Immature natural killer cell (primary cell): ENCODE results near the gene PCARE. TPM values are rescaled to one million over a fixed set of nuclear protein-coding genes. Genes with fewer than 3 reads are reported as not detected.
A peak's percentile ranks its signal among the peaks of the same experiment; 100 is the strongest.

Experiments
- DNase-seq, 3 donors: peaks; one replicate each; pipeline ENCODE4 v3.0.0; 2022; ENCODE audit warnings: mixed read lengths in 1 of 3
- H3K27ac Mint-ChIP-seq, 6 donors: one replicate each; pipeline ENCODE4 v1.8.0; 2020; ENCODE audit warnings: mixed read lengths in 6 of 6, mild to moderate bottlenecking in 5 of 6, inconsistent platforms in 4 of 6, moderate library complexity in 3 of 6
- H3K27me3 Mint-ChIP-seq, 3 donors: one replicate each; pipeline ENCODE4 v1.8.0; 2020 to 2021; ENCODE audit warnings: low read depth in 3 of 3, mild to moderate bottlenecking in 3 of 3, mixed read lengths in 3 of 3, moderate library complexity in 3 of 3, inconsistent platforms in 1 of 3
- H3K36me3 Mint-ChIP-seq, 3 donors: one replicate each; pipeline ENCODE4 v1.8.0; 2020; ENCODE audit warnings: mixed read lengths in 3 of 3, inconsistent platforms in 2 of 3, mild to moderate bottlenecking in 2 of 3
- H3K4me1 Mint-ChIP-seq, 2 donors: one replicate each; pipeline ENCODE4 v1.8.0; 2020; ENCODE audit warnings: inconsistent platforms in 2 of 2, mild to moderate bottlenecking in 2 of 2, mixed read lengths in 2 of 2, moderate library complexity in 1 of 2
- H3K4me3 Mint-ChIP-seq, 5 donors: one replicate each; pipeline ENCODE4 v1.8.0; 2020; ENCODE audit warnings: mild to moderate bottlenecking in 5 of 5, mixed read lengths in 5 of 5, inconsistent platforms in 3 of 5, moderate library complexity in 3 of 5
- H3K9me3 Mint-ChIP-seq, 6 donors: one replicate each; pipeline ENCODE4 v1.8.0; 2020; ENCODE audit warnings: mild to moderate bottlenecking in 6 of 6, mixed read lengths in 6 of 6, inconsistent platforms in 4 of 6, moderate library complexity in 3 of 6
- polyA plus RNA-seq, 3 donors: library from polyadenylated mRNA; unstranded; fragments of 300-500 nt; fragmentation: Illumina TruSeq; gene quantifications; one replicate each; pipeline ENCODE4 v1.2.3, GENCODE V29; 2021

Gene PCARE
- polyA plus RNA-seq, 3 donors from 2014 or later = not detected

DNA sequence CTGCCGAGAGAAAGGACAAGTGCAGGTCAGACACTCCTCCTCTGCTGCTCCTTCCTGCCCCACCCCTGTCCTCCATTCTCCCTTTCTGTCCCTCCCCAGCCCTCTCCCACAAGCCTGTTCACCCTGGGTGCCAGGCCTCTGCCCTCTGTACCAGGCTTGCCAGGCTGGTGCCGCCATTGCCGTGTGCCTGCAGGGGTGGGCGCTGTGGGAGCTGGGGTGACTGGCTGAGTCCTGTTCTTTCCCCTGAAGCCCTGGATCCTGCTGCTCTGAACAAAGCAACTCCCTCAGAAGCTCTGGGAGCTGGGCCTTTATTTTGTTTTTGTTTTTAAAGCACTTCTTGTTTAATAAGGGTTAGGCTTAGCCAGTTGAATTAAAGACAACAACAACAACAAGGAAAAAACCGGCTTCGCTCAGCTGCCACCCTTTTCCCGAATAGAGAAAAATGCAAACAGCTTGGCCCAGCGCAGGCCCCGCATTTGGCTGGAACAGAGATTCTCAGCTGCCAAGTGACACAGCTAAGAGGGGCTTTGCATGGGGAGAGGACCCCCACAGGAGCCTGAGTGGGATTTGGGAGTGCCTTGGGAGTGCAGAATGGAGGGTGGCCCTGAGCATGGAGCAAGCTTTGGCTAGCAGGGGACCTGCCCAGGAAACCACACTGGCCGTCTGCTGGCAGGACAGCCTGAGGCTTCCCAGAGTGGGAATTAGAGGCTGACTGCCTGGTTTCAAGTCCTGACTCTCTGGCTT is 9.1 kb downstream of the PCARE start:
- H3K4me1 Mint-ChIP-seq = no peaks in the 10 kb centered on the region
- peaks cover 0 to 1% (median 0%) of the 10 kb centered on the region in 3 donors for H3K27me3 Mint-ChIP-seq
- H3K27ac Mint-ChIP-seq = no peak overlapping the region
- no peak overlapping the region for H3K4me3 Mint-ChIP-seq
- peaks cover 0 to 8% (median 0%) of the 10 kb centered on the region in 3 donors for H3K36me3 Mint-ChIP-seq
- no peak for DNase-seq
- H3K9me3 Mint-ChIP-seq = no peaks in the 10 kb centered on the region

GRCh38 chr2:29064746-29065067 is 9.6 kb downstream of the PCARE start:
- no peaks in the 10 kb centered on the region for H3K4me1 Mint-ChIP-seq
- peaks cover 0 to 1% (median 0%) of the 10 kb centered on the region in 3 donors for H3K27me3 Mint-ChIP-seq
- H3K36me3 Mint-ChIP-seq = peaks cover 0 to 8% (median 1%) of the 10 kb centered on the region in 3 donors
- no peak overlapping the region for H3K4me3 Mint-ChIP-seq
- no peaks in the 10 kb centered on the region for H3K9me3 Mint-ChIP-seq
- H3K27ac Mint-ChIP-seq = no peak overlapping the region
- DNase-seq = no peak

- Mint-ChIP-seq H3K27ac (no peak overlapping the region), H3K4me3 (no peak overlapping the region), H3K36me3 (peaks cover 3 to 8% (median 4%) of the 10 kb centered on the region in 3 donors), H3K9me3 (no peaks in the 10 kb centered on the region), H3K27me3 (peaks cover 0 to 1% (median 0%) of the 10 kb centered on the region in 3 donors), H3K4me1 (no peaks in the 10 kb centered on the region)
- no peak for DNase-seq
Measured at GRCh38 chr2:29064346-29064715, 10.0 kb downstream of the PCARE start.

DNA sequence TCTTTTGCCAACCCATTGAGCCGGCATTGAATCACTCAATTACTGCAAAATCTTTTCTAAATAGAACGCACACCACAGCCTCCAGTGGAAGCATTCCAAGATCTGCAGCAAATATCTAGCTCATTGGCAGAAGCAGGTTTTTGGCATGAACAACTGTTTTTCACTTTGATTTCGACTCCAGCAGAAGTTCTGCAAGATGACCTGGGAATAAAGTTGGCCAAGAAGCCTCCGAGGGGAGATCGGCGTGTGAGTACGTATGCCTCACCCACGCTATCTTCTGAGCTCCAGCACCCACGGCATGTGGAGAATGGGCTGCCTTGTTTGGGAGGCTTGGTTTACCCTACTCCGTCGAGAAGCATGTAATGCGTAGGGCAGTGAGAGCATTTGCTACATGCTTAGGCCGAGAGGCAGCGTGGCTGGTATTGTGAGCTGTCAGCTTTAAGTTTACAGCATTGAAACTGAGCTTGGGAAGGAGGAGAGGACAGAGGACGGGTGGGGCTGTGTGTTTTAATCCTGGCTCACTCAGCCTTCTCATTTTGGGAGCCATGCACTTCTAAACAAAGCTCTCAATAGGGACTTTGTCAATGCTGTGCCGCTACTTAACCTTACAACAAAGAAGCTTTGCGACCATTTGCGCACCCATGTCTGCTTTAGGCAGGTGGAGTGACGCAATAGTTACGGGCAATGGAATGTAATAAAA is 10.5 kb downstream of the PCARE start:
- no peak for DNase-seq
- no peaks in the 10 kb centered on the region for H3K4me1 Mint-ChIP-seq
- peaks cover 3 to 4% (median 4%) of the 10 kb centered on the region in 3 donors for H3K36me3 Mint-ChIP-seq
- H3K4me3 Mint-ChIP-seq = no peak overlapping the region
- H3K27ac Mint-ChIP-seq = no peak overlapping the region
- H3K9me3 Mint-ChIP-seq = no peaks in the 10 kb centered on the region
- peaks cover 0 to 1% (median 0%) of the 10 kb centered on the region in 3 donors for H3K27me3 Mint-ChIP-seq

- DNase-seq = no peak
- Mint-ChIP-seq H3K4me3 (no peak overlapping the region), H3K27ac (no peak overlapping the region), H3K36me3 (peaks cover 3 to 4% (median 4%) of the 10 kb centered on the region in 3 donors), H3K4me1 (no peaks in the 10 kb centered on the region), H3K9me3 (no peaks in the 10 kb centered on the region), H3K27me3 (peaks cover 0 to 1% (median 0%) of the 10 kb centered on the region in 3 donors)
Measured at GRCh38 chr2:29063056-29063455, 11.3 kb downstream of the PCARE start.

GRCh38 chr2:29062371-29062770 is 12.0 kb downstream of the PCARE start:
- Mint-ChIP-seq H3K9me3 (no peaks in the 10 kb centered on the region), H3K4me3 (no peak overlapping the region), H3K27me3 (peaks cover 0 to 1% (median 0%) of the 10 kb centered on the region in 3 donors), H3K36me3 (peaks cover 3 to 4% (median 4%) of the 10 kb centered on the region in 3 donors), H3K27ac (no peak overlapping the region), H3K4me1 (no peaks in the 10 kb centered on the region)
- no peak for DNase-seq

- no peak for DNase-seq
- Mint-ChIP-seq H3K36me3 (peaks cover 4 to 5% (median 4%) of the 10 kb centered on the region in 3 donors), H3K4me3 (no peak overlapping the region), H3K27ac (no peak overlapping the region), H3K9me3 (no peaks in the 10 kb centered on the region), H3K27me3 (peaks cover 0 to 1% (median 0%) of the 10 kb centered on the region in 3 donors), H3K4me1 (no peaks in the 10 kb centered on the region)
Measured at GRCh38 chr2:29061616-29062015, 12.7 kb downstream of the PCARE start.

GRCh38 chr2:29061176-29061575 is 13.1 kb downstream of the PCARE start:
- Mint-ChIP-seq H3K36me3 (peaks cover 4 to 8% (median 4%) of the 10 kb centered on the region in 3 donors), H3K9me3 (no peaks in the 10 kb centered on the region), H3K4me3 (no peak overlapping the region), H3K27ac (no peak overlapping the region), H3K4me1 (no peaks in the 10 kb centered on the region), H3K27me3 (peaks cover 0 to 1% (median 0%) of the 10 kb centered on the region in 3 donors)
- DNase-seq = no peak

DNA sequence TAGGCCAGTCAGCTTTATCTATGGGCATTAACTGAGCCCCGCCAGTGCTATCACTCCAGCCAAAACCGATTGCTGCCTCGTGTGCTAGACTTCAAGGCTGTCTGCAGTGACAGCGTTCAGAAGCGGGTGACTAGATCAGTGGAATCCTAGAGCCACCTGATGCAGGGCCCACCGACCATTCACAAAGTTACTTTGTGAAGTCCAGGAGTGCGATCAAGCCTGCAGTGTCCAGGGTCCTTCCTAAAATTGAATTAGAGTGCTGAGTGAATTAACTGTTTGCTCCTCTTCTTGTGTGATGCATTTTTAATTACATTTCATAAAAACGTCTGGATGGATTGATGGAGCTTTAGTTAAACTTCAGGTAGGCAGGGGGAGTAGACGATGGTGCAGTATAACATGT is 13.9 kb downstream of the PCARE start:
- Mint-ChIP-seq H3K4me3 (no peak overlapping the region), H3K36me3 (peaks cover 4 to 8% (median 4%) of the 10 kb centered on the region in 3 donors), H3K27me3 (peaks cover 0 to 1% (median 0%) of the 10 kb centered on the region in 3 donors), H3K4me1 (no peaks in the 10 kb centered on the region), H3K27ac (peak overlapping the region in 1 of 6 donors; percentile 61), H3K9me3 (no peaks in the 10 kb centered on the region)
- no peak for DNase-seq

DNA sequence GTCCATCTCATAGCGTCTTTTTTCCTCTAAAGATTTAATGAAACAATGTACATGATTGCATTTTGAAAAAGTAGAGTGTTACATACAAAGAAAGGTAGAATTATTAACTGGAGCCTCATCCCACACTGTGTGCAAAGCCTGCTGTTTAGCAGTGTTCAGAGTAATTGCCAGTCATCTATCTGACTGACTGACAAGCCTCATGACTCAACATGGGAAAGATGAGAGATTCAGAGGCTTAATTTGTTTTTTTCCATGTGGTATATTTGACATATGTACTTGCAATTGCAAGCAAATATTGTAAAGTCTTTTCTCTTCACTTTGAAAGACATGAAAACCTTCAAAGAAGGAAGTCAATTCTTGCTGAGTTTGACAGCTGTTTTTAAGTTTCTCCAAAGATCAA is 14.7 kb downstream of the PCARE start:
- Mint-ChIP-seq H3K4me3 (no peak overlapping the region), H3K27ac (peak overlapping the region in 4 of 6 donors; percentile 7 to 65 (median 49)), H3K36me3 (peaks cover 4 to 8% (median 8%) of the 10 kb centered on the region in 3 donors), H3K4me1 (no peaks in the 10 kb centered on the region), H3K27me3 (peaks cover 0 to 1% (median 0%) of the 10 kb centered on the region in 3 donors), H3K9me3 (no peaks in the 10 kb centered on the region)
- DNase-seq = no peak

- Mint-ChIP-seq H3K27me3 (peaks cover 0 to 1% (median 0%) of the 10 kb centered on the region in 3 donors), H3K36me3 (peaks cover 11 to 19% (median 15%) of the 10 kb centered on the region in 3 donors), H3K27ac (no peak overlapping the region), H3K9me3 (no peaks in the 10 kb centered on the region), H3K4me1 (peaks cover 0 to 2% of the 10 kb centered on the region in 2 donors), H3K4me3 (no peak overlapping the region)
- DNase-seq = no peak
Measured at GRCh38 chr2:29057006-29057405, 17.3 kb downstream of the PCARE start.

DNA sequence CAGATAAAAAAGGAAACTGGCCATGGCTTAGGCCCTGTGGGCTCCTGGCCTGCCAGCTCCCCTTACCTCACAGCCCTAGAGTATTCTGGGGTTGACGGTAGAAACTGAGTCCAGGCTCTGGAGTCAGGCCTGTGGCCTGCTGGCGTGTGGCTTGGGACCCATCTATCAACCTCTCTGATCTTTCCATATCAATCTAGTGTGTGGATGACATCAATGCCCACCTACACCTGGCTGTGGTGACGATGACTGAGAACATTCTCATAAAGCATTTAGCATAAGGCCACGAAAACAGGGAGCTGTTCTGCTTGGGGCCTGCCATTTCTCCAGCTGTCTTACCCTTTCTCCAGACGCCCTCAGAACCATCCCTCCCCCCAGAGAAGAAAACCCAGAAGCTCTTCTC is 17.9 kb downstream of the PCARE start:
- DNase-seq = no peak
- H3K36me3 Mint-ChIP-seq = peaks cover 11 to 19% (median 15%) of the 10 kb centered on the region in 3 donors
- H3K4me3 Mint-ChIP-seq = no peak overlapping the region
- peaks cover 0 to 2% of the 10 kb centered on the region in 2 donors for H3K4me1 Mint-ChIP-seq
- H3K27me3 Mint-ChIP-seq = peaks cover 0 to 1% (median 0%) of the 10 kb centered on the region in 3 donors
- H3K9me3 Mint-ChIP-seq = no peaks in the 10 kb centered on the region
- H3K27ac Mint-ChIP-seq = peak overlapping the region in 1 of 6 donors; percentile 13

- peaks cover 0 to 2% of the 10 kb centered on the region in 2 donors for H3K4me1 Mint-ChIP-seq
- H3K36me3 Mint-ChIP-seq = peaks cover 11 to 20% (median 19%) of the 10 kb centered on the region in 3 donors
- H3K27ac Mint-ChIP-seq = no peak overlapping the region
Measured at GRCh38 chr2:29055601-29056000, 18.7 kb downstream of the PCARE start.

GRCh38 chr2:29054430-29054829 is 19.9 kb downstream of the PCARE start:
- no peaks in the 10 kb centered on the region for H3K9me3 Mint-ChIP-seq
- no peak overlapping the region for H3K4me3 Mint-ChIP-seq
- peaks cover 0 to 2% of the 10 kb centered on the region in 2 donors for H3K4me1 Mint-ChIP-seq
- no peaks in the 10 kb centered on the region for H3K27me3 Mint-ChIP-seq
- H3K27ac Mint-ChIP-seq = peak overlapping the region in 1 of 6 donors; percentile 51
- H3K36me3 Mint-ChIP-seq = peaks cover 9 to 19% (median 17%) of the 10 kb centered on the region in 3 donors
- no peak for DNase-seq

More at GRCh38 chr2:29055601-29056000, 18.7 kb downstream of the PCARE start:
- no peak overlapping the region for H3K4me3 Mint-ChIP-seq
- H3K9me3 Mint-ChIP-seq = no peaks in the 10 kb centered on the region
- DNase-seq = no peak
- H3K27me3 Mint-ChIP-seq = no peaks in the 10 kb centered on the region
